ENCODE data around the gene ACOX2. TPM values are rescaled to one million over a fixed set of nuclear protein-coding genes. Genes with fewer than 3 reads are reported as not detected.

Gene ACOX2
- total and polyA plus RNA-seq, 2 donors (not counting 3 experiments of a cell fraction or from before 2014, with no cell fraction given): 1.5 to 10.5 TPM

- no peak for FAIRE-seq
- intact Hi-C loops (cut with micrococcal nuclease): no loop called here
These were observed 62.6 kb downstream of the ACOX2 start for GRCh38 chr3:58474348-58474911.

More at GRCh38 chr3:58474348-58474911, 62.6 kb downstream of the ACOX2 start:
- no peaks in the 10 kb centered on the region for H3K9me3 ChIP-seq (replicated peaks; ENCODE audit: control insufficient read depth, insufficient read depth, low read length)
- H2AFZ ChIP-seq (ENCODE audit: low read depth, low read length): no peak overlapping the region
- peaks cover 3% of the 10 kb centered on the region for H3K4me1 ChIP-seq (ENCODE audit: control insufficient read depth, extremely low read depth, insufficient read depth, low read length)
- DNase-seq (ENCODE audit: low read depth, low spot score): no peak
- ChIA-PET CTCF (interaction anchor here (0.8 to 1.1 kb wide), 2 partner anchors 17 to 94 kb away, joined by 4 read pairs; partner anchors contain the start of gene KCTD6), POLR2A (no interaction called here)
- dilution Hi-C loops (cut with MboI; ENCODE audit: extremely low pct_ligation_motif_present, low sequenced_read_pairs): no loop called here
- TF ChIP-seq, protein P1, sequence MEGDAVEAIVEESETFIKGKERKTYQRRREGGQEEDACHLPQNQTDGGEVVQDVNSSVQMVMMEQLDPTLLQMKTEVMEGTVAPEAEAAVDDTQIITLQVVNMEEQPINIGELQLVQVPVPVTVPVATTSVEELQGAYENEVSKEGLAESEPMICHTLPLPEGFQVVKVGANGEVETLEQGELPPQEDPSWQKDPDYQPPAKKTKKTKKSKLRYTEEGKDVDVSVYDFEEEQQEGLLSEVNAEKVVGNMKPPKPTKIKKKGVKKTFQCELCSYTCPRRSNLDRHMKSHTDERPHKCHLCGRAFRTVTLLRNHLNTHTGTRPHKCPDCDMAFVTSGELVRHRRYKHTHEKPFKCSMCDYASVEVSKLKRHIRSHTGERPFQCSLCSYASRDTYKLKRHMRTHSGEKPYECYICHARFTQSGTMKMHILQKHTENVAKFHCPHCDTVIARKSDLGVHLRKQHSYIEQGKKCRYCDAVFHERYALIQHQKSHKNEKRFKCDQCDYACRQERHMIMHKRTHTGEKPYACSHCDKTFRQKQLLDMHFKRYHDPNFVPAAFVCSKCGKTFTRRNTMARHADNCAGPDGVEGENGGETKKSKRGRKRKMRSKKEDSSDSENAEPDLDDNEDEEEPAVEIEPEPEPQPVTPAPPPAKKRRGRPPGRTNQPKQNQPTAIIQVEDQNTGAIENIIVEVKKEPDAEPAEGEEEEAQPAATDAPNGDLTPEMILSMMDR (IDR thresholded peaks at IDR 0.05; ENCODE audit: extremely low read depth in 1 of 2, insufficient read depth in 1 of 2, low read depth in 1 of 2, low read length in 2 of 2): no peak
- TF ChIP-seq FOS (IDR thresholded peaks at IDR 0.05; ENCODE audit: borderline replicate concordance, insufficient read depth, low read length): no peak
- TF ChIP-seq, protein P2, sequence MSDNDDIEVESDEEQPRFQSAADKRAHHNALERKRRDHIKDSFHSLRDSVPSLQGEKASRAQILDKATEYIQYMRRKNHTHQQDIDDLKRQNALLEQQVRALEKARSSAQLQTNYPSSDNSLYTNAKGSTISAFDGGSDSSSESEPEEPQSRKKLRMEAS (IDR thresholded peaks at IDR 0.05; ENCODE audit: insufficient read depth, insufficient read length): no peak
- no peak for TF ChIP-seq GATA2 (IDR thresholded peaks at IDR 0.05; ENCODE audit: insufficient read depth, insufficient read length, low read depth, low read length)
- no peak for TF ChIP-seq JUN (IDR thresholded peaks at IDR 0.05; ENCODE audit: borderline replicate concordance, insufficient read depth, insufficient read length, low read depth)
- TF ChIP-seq POLR2AphosphoS5 (IDR thresholded peaks at IDR 0.05; ENCODE audit: insufficient read depth, low read depth, low read length): no peak
- no peak for TF ChIP-seq EZH2 (IDR thresholded peaks at IDR 0.05; ENCODE audit: borderline replicate concordance, low read depth, low read length, severe bottlenecking)
- TF ChIP-seq MYC (IDR thresholded peaks at IDR 0.05; ENCODE audit: low read depth, low read length): no peak
- no peak for TF ChIP-seq POLR2A (IDR thresholded peaks at IDR 0.05; ENCODE audit: low read depth, low read length)
- no peak overlapping the region for H3K4me3 ChIP-seq (replicated peaks in 1 of 3; ENCODE audit: insufficient read depth in 1 of 3, low read depth in 1 of 3, low read length in 3 of 3)
- H3K4me2 ChIP-seq (ENCODE audit: insufficient read depth, low read length): no peak overlapping the region
- peaks cover 0 to 4% of the 10 kb centered on the region in 2 experiments for H3K27me3 ChIP-seq (ENCODE audit: control insufficient read depth in 2 of 2, insufficient read depth in 2 of 2, low read length in 2 of 2)
- no peak overlapping the region for H3K9ac ChIP-seq (replicated peaks; ENCODE audit: extremely low read depth, insufficient read depth, low read length)
- H3K27ac ChIP-seq (ENCODE audit: insufficient read depth, low read depth, low read length): no peak overlapping the region
- no peaks in the 10 kb centered on the region for H4K20me1 ChIP-seq (replicated peaks; ENCODE audit: control insufficient read depth, extremely low read depth, insufficient read depth, low read length)
- H3K9me1 ChIP-seq (replicated peaks; ENCODE audit: control insufficient read depth, extremely low read depth, insufficient read depth, low read length): no peaks in the 10 kb centered on the region
- H3K36me3 ChIP-seq (ENCODE audit: control insufficient read depth in 2 of 2, extremely low read depth in 1 of 2, insufficient read depth in 2 of 2, low read length in 2 of 2): no peaks in the 10 kb centered on the region
- H3K79me2 ChIP-seq (ENCODE audit: control insufficient read depth, insufficient read depth, low read length): no peaks in the 10 kb centered on the region
- no TSS peak for BruUV-seq (replicated peaks)
